Measurements from ENCODE around the gene NTHL1.

GRCh38 chr16:2005646-2006045 lies 42.0 kb downstream of the NTHL1 start:
- no peak for TF ChIP-seq CTCF (IDR thresholded peaks at IDR 0.05)
- TF ChIP-seq POLR2A (IDR thresholded peaks at IDR 0.05): no peak
